ENCODE data around the gene TAS2R16.

The TAS2R16 gene

DNA sequence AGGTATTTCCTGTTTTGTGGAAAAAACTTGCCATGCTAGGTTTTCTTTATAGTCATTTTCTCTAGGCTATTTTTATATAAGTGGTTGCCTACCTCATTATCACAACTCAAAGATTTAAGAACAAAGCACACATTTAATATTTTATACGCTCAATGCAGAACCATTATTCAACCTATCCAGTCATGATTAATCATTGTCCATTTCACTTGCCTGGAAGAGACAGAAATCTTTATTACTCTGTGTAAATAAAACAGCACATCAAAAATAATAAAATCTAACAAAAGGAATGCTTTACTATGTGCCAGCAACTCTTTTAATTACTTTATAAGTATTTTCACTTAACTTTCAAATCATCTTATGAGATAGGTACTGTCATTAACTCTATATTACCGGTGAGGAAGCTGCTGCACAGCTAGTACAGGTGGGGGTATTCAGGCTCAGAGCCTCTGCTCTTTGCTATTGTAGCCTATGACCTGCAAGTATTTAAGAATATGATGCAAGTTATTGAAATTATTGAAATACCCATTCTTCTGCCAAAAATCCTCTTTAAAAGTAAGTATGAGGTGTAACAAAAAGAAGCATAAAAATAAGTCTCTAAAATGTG lies 16.4 kb upstream of the TAS2R16 start:
- TF ChIP-seq ISL1 (CRISPR knock-in tag; IDR thresholded peaks at IDR 0.05) (no peak), SNAI2 (CRISPR knock-in tag; IDR thresholded peaks at IDR 0.05) (no peak), RARB (CRISPR knock-in tag; IDR thresholded peaks at IDR 0.05) (no peak), BACH2 (CRISPR knock-in tag; IDR thresholded peaks at IDR 0.05; ENCODE audit: borderline replicate concordance) (no peak), TCF4 (CRISPR knock-in tag; IDR thresholded peaks at IDR 0.05; ENCODE audit: borderline replicate concordance) (no peak), ESRRG (CRISPR knock-in tag; IDR thresholded peaks at IDR 0.05) (no peak), ZNF565 (CRISPR knock-in tag; conservative IDR thresholded peaks at IDR 0.05; ENCODE audit: low read depth) (no peak), TOX (CRISPR knock-in tag; IDR thresholded peaks at IDR 0.05; ENCODE audit: borderline replicate concordance) (no peak), CSDC2 (CRISPR knock-in tag; IDR thresholded peaks at IDR 0.05) (no peak), GLIS3 (CRISPR knock-in tag; IDR thresholded peaks at IDR 0.05) (no peak), ZNF70 (CRISPR knock-in tag; IDR thresholded peaks at IDR 0.05) (no peak)
- TF ChIP-seq, protein P1, sequence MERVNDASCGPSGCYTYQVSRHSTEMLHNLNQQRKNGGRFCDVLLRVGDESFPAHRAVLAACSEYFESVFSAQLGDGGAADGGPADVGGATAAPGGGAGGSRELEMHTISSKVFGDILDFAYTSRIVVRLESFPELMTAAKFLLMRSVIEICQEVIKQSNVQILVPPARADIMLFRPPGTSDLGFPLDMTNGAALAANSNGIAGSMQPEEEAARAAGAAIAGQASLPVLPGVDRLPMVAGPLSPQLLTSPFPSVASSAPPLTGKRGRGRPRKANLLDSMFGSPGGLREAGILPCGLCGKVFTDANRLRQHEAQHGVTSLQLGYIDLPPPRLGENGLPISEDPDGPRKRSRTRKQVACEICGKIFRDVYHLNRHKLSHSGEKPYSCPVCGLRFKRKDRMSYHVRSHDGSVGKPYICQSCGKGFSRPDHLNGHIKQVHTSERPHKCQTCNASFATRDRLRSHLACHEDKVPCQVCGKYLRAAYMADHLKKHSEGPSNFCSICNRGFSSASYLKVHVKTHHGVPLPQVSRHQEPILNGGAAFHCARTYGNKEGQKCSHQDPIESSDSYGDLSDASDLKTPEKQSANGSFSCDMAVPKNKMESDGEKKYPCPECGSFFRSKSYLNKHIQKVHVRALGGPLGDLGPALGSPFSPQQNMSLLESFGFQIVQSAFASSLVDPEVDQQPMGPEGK (CRISPR knock-in tag; IDR thresholded peaks at IDR 0.05; ENCODE audit: borderline replicate concordance) = no peak
- TF ChIP-seq, protein P2, sequence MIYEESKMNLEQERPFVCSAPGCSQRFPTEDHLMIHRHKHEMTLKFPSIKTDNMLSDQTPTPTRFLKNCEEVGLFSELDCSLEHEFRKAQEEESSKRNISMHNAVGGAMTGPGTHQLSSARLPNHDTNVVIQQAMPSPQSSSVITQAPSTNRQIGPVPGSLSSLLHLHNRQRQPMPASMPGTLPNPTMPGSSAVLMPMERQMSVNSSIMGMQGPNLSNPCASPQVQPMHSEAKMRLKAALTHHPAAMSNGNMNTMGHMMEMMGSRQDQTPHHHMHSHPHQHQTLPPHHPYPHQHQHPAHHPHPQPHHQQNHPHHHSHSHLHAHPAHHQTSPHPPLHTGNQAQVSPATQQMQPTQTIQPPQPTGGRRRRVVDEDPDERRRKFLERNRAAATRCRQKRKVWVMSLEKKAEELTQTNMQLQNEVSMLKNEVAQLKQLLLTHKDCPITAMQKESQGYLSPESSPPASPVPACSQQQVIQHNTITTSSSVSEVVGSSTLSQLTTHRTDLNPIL (CRISPR knock-in tag; IDR thresholded peaks at IDR 0.05; ENCODE audit: low read depth) = no peak
- TF ChIP-seq, protein P3, sequence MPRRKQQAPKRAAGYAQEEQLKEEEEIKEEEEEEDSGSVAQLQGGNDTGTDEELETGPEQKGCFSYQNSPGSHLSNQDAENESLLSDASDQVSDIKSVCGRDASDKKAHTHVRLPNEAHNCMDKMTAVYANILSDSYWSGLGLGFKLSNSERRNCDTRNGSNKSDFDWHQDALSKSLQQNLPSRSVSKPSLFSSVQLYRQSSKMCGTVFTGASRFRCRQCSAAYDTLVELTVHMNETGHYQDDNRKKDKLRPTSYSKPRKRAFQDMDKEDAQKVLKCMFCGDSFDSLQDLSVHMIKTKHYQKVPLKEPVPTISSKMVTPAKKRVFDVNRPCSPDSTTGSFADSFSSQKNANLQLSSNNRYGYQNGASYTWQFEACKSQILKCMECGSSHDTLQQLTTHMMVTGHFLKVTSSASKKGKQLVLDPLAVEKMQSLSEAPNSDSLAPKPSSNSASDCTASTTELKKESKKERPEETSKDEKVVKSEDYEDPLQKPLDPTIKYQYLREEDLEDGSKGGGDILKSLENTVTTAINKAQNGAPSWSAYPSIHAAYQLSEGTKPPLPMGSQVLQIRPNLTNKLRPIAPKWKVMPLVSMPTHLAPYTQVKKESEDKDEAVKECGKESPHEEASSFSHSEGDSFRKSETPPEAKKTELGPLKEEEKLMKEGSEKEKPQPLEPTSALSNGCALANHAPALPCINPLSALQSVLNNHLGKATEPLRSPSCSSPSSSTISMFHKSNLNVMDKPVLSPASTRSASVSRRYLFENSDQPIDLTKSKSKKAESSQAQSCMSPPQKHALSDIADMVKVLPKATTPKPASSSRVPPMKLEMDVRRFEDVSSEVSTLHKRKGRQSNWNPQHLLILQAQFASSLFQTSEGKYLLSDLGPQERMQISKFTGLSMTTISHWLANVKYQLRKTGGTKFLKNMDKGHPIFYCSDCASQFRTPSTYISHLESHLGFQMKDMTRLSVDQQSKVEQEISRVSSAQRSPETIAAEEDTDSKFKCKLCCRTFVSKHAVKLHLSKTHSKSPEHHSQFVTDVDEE (CRISPR knock-in tag; IDR thresholded peaks at IDR 0.05) = no peak
- TF ChIP-seq, protein P4, sequence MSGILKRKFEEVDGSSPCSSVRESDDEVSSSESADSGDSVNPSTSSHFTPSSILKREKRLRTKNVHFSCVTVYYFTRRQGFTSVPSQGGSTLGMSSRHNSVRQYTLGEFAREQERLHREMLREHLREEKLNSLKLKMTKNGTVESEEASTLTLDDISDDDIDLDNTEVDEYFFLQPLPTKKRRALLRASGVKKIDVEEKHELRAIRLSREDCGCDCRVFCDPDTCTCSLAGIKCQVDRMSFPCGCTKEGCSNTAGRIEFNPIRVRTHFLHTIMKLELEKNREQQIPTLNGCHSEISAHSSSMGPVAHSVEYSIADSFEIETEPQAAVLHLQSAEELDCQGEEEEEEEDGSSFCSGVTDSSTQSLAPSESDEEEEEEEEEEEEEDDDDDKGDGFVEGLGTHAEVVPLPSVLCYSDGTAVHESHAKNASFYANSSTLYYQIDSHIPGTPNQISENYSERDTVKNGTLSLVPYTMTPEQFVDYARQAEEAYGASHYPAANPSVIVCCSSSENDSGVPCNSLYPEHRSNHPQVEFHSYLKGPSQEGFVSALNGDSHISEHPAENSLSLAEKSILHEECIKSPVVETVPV (CRISPR knock-in tag; IDR thresholded peaks at IDR 0.05) = no peak
- TF ChIP-seq, protein P5, sequence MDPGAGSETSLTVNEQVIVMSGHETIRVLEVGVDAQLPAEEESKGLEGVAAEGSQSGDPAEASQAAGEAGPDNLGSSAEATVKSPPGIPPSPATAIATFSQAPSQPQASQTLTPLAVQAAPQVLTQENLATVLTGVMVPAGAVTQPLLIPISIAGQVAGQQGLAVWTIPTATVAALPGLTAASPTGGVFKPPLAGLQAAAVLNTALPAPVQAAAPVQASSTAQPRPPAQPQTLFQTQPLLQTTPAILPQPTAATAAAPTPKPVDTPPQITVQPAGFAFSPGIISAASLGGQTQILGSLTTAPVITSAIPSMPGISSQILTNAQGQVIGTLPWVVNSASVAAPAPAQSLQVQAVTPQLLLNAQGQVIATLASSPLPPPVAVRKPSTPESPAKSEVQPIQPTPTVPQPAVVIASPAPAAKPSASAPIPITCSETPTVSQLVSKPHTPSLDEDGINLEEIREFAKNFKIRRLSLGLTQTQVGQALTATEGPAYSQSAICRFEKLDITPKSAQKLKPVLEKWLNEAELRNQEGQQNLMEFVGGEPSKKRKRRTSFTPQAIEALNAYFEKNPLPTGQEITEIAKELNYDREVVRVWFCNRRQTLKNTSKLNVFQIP (CRISPR knock-in tag; IDR thresholded peaks at IDR 0.05; ENCODE audit: borderline replicate concordance, low read depth) = no peak
- no peak for ATAC-seq

DNA sequence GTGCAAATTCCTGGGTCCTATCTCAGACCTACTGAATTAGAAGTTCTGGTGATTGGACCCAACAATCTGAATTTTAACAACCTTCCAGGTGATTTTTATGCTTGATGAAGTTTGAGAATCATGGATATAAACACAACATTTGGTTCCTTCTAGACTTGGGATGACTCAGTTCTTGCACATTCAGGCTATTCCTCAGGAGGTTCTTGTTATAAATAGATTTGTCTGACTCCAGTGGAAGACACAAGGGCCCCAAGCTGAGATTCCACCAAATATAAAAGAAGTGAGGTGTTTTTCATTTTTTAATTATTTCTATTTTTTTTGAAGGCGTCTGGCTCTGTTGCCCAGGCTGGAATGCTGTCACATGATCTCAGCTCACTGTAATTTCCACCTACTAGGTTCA lies 9.4 kb upstream of the TAS2R16 start:
- no peak for ATAC-seq
- TF ChIP-seq SNAI2 (CRISPR knock-in tag; IDR thresholded peaks at IDR 0.05) = no peak
- TF ChIP-seq CSDC2 (CRISPR knock-in tag; IDR thresholded peaks at IDR 0.05) = no peak
- TF ChIP-seq TCF4 (CRISPR knock-in tag; IDR thresholded peaks at IDR 0.05; ENCODE audit: borderline replicate concordance) = no peak
- TF ChIP-seq ZFP3 (CRISPR knock-in tag; IDR thresholded peaks at IDR 0.05) = no peak
- no peak for TF ChIP-seq BACH2 (CRISPR knock-in tag; IDR thresholded peaks at IDR 0.05; ENCODE audit: borderline replicate concordance)
- TF ChIP-seq OSR1 (CRISPR knock-in tag; IDR thresholded peaks at IDR 0.05) = no peak
- no peak for TF ChIP-seq ZNF70 (CRISPR knock-in tag; IDR thresholded peaks at IDR 0.05)
- TF ChIP-seq ZFP30 (CRISPR knock-in tag; IDR thresholded peaks at IDR 0.05) = no peak
- no peak for TF ChIP-seq RARB (CRISPR knock-in tag; IDR thresholded peaks at IDR 0.05)
- TF ChIP-seq, protein P2 (CRISPR knock-in tag; IDR thresholded peaks at IDR 0.05; ENCODE audit: low read depth) = no peak
- TF ChIP-seq, protein P3 (CRISPR knock-in tag; IDR thresholded peaks at IDR 0.05) = no peak
- no peak for TF ChIP-seq ISL1 (CRISPR knock-in tag; IDR thresholded peaks at IDR 0.05)
- TF ChIP-seq, protein P1 (CRISPR knock-in tag; IDR thresholded peaks at IDR 0.05; ENCODE audit: borderline replicate concordance) = no peak
- no peak for TF ChIP-seq ZNF565 (CRISPR knock-in tag; conservative IDR thresholded peaks at IDR 0.05; ENCODE audit: low read depth)
- TF ChIP-seq ZNF8 (CRISPR knock-in tag; IDR thresholded peaks at IDR 0.05) = no peak
- no peak for TF ChIP-seq TOX (CRISPR knock-in tag; IDR thresholded peaks at IDR 0.05; ENCODE audit: borderline replicate concordance)
- TF ChIP-seq ARNTL (CRISPR knock-in tag; IDR thresholded peaks at IDR 0.05; ENCODE audit: borderline replicate concordance, low read depth) = no peak
